HG03097 (cell line): ENCODE results near the gene ITPR2.
"Not testable (repeated sequence)": the region's sequence is repeated elsewhere in the genome, so short reads cannot be mapped to it uniquely, and the experiment has no call there.

Source experiments
- ATAC-seq: cut with Tn5 transposase; IDR thresholded peaks from one replicate; pipeline ENCODE4 v1.9.1; 2021; ENCODE audit not compliant: unreplicated experiment, low FRiP score

Gene ITPR2

DNA sequence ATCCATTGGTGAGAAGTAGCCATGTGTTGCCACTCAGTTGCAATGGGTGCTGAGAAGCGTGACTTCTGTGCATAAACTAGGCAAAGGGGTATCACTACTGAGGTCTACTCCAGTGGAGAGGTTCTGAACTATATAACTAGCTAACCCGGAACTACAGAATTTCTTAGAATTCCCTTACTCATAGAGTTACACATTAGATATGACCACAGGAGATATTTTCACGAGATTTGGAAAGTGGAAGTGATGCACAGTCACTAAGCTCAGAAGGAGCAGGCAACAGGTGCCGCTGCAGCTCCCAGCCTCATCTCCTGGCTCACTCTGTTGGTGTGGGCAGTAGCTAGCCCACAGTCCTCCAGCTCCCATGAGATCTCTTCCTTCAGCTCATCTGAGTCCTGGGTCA, 501.0 kb downstream of the ITPR2 start:
- ATAC-seq, result no peak

DNA sequence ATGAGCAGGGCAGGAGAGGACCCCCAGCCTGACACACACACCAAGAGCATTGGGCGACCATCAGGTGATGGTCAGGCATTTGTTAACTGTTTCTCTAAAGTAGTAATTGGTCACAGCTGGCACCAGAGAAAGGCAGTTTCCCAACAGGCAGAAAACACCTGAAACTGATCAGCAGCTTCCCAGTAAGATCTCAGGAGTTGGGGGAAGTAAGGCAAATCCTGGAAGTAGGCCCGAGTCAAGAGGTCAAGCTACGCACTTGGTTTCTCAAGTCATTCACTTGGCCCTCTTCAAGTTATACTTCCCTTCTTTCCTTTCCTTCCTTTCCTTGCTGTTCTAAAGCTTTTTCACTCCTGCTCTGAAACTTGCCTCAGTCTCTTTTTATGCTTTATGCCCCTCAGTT, 501.9 kb downstream of the ITPR2 start:
- no peak for ATAC-seq

DNA sequence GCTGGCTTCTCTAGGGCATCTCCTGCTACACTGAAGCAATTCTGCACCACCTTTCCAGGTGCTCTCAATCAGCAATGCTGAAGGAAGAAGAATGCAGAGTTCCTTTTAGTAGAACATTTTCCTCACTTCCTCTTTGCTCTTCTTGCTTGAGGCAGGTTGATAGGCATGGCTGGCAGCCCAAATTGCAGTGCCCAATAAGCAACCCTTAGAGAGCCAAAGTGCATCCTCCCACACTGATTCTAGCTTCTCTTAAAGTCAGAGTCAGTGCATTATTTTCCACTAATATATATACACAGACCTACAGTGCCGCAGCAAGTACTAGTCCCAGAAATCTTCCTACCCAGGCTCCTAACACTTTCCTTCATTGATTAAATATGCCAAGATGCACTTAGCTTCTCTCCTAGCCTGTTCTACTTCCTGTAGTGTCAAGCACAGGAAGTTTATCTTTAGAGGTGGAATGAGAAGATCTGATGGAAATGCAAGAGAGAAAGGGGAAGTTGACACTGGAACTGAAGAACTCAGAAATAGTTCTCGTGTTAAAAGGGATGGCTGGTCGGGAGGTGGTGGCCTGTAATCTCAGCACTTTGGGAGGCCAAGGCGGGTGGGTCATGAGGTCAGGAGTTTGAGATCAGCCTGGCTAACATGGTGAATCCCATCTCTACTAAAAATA, 504.9 kb downstream of the ITPR2 start:
- no peak for ATAC-seq

DNA sequence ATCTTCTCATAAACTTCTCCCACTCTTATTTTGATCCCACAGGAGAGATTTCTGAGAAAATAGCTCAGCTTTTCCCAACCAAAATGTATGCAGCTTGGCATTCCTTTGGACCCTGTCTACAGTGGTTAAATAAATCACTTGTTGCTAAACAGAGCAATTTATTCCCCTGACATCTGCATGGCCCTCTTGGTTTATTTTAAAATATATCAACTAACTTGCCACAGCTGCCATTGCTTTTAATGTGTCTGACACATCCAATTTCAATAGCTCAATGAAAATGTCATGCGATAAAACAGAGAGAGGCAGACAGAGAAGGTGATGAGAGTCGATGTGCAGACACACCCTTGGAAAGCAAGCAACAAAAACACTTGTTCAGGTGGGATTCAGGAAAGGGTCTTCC, 509.3 kb downstream of the ITPR2 start:
- no peak for ATAC-seq

GRCh38 chr12:26319511-26319910, 513.5 kb downstream of the ITPR2 start:
- ATAC-seq, result no peak

DNA sequence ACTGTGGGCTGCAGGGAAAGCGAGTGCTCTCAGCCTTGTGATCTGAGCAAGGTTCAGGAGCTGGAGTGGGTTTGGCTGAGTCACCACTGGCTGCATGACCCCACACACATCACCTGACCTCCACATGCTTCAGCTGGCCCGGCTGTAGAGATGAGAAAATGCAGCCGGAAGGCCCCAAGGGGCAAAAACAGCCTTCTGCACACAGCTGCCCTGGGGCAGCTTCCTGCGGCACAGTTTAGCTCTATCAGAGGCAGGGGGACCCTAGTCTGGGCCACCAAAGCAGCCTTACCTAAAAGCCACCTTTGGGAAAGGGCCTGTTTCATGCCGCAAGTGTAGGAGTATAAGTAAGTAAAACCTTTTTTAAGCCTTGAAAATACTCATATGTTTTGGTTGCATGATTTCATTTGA, 514.3 kb downstream of the ITPR2 start:
- ATAC-seq, result peak; percentile 90

DNA sequence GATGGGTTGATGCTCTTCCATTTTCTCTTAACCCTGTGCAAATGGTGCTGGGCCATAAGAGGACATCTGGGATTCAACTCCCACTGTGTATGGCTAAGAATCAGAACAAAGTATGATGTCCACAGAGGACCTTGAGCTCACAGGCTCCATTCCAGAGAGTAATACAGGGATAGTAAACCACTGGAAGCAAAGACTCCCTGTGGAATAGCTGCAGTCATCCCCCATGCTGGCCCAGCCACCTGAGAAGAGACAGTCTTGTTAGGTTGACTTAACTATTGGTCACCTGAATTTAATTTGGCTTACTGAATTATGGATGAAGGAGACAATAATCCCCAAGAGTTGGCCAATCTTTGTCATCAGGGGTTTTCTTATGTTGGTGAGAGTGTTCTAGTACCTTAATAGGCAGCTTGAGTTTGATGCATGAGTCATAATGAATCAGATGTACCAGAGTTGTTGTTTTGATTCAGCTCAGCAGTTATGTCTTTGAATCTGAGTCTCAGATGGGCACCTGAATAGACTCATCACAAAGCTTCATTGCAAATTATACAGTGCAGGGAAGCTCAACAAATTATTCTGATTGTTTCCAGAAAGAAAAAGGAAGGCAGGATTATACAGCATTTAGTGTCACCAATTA, 514.9 kb downstream of the ITPR2 start:
- peak; percentile 35 for ATAC-seq

DNA sequence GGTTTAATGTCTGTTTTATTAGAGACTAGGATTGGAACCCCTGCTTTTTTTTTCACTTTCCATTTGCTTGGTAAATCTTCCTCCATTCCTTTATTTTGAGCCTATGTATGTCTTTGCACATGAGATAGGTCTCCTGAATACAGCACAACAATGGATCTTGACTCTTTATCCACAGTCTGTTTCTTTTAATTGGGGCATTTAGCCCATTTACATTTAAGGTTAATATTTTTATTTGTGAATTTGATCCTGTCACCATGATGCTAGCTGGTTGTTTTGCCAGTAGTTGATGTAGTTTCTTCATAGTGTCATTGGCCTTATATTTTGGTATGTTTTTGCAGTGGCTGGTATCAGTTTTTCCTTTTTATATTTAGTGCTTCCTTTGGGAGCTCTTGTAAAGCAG, 518.9 kb downstream of the ITPR2 start:
- ATAC-seq, result not testable (repeated sequence)

DNA sequence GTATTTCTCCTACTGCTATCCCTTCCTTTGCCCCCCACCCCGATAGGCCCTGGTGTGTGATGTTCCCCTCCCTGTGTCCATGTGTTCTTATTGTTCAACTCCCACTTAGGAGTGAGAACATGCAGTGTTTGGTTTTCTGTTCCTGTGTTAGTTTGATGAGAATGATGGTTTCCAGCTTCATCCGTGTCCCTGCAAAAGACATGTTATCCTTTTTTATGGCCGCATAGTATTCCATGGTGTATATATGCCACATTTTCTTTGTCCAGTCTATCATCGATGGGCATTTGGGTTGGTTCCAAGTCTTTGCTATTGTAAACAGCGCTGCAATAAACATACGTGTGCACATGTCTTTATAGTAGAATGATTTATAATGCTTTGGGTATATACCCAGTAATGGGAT, 522.5 kb downstream of the ITPR2 start:
- not testable (repeated sequence) for ATAC-seq

DNA sequence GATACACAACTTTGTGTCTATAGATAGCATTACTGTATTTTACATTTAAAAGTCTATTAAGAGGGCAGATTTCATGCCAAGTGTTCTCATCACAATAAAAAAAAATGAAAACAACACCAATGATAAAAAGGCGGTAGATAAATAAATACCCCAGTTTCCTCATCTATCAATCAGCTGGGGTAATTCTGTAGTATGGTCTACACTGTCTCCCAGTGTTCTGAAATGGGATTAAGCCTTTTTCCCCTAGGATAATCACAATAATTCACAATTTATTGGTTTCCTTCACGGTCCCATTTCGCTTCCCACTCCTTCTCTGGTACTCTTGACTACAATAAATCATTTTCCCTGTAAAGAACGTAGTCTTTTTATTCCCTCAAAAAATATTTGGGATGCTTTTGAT, 523.4 kb downstream of the ITPR2 start:
- no peak for ATAC-seq

GRCh38 chr12:26304273-26304672, 528.7 kb downstream of the ITPR2 start:
- ATAC-seq, result no peak

DNA sequence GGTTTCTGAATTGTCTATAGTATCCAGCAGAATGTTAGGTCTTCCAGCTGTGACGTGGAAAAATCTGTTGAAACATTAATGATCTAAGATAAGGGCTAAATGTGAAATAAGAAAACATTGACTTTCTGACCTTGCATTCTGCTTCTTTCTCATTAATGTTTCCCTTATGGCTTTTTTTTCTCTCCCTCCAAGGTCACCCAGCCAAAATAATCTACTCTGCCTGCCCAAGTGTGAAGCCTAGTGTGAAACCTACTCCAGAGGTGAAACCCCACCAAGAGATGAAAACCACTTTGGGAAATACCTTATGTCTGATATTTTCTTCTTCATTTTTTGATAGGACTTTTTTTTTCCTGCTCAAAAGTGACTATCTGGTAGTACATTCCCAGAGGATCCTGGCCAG, 529.6 kb downstream of the ITPR2 start:
- no peak for ATAC-seq

DNA sequence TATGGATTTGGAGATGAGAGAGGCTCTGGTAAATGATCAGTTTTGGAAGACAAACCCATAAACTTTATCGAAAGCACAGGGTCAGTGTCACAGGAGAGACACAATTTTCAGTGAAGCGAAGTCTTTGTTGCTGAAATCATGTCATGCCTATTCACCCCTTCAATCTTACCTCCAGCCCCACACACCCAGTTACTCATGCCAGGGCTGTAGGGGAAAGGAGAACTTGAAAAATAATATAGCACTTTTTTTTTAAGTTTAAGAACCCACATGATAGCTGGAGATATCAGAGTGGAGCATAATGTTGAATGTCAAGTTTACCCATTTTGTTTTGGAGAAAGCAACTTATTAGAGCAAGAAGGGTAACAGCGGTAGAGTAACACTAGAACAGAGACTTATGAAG, 530.2 kb downstream of the ITPR2 start:
- no peak for ATAC-seq

DNA sequence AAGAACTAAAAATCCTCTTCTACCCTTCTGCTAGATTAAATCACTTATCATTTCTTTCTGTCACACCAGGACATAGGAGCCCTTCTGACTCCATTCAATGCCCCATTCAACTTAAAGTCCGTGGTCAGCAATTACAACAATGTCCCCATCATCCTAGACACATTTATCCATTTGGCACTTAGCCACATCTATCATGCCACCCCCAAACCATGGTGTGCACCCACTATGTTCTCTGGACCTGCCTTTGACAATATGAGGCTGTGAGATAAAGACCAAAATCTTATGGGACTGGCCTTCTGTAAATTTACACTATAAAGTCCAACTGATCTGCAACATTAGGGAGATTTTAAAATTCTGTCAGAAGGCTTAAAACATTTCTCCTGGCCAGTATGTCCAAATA, 533.2 kb downstream of the ITPR2 start:
- ATAC-seq, result no peak

GRCh38 chr12:26298785-26299621, 534.0 kb downstream of the ITPR2 start:
- ATAC-seq, result peak; percentile 97

GRCh38 chr12:26297396-26298070, 535.5 kb downstream of the ITPR2 start:
- ATAC-seq, result no peak

GRCh38 chr12:26295001-26295400, 538.0 kb downstream of the ITPR2 start:
- no peak for ATAC-seq

- ATAC-seq, result no peak
These were observed 539.4 kb downstream of the ITPR2 start for GRCh38 chr12:26293612-26294011.

DNA sequence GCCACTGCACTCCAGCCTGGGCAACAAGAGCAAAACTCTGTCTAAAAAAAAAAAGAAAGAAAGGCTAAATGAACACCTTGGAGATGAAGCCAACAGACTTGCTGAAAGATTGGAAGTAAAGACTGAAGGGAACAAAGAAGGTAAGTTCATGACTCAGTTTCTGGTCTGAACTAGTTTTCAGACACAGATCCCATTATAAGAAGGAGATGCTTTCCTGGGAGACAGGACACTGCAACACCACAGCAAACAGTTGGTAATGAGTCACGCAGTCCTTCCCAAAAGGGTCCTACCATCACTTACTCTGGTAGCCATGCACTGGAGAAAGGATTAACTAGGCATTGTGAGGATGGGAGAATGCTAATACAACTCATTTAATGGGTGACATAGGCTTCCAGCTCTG, 540.4 kb downstream of the ITPR2 start:
- no peak for ATAC-seq

GRCh38 chr12:26290565-26290964, 542.4 kb downstream of the ITPR2 start:
- no peak for ATAC-seq
